Fibroblast of villous mesenchyme (primary cell): ENCODE measurements around the gene VOPP1. TPM values are rescaled to one million over a fixed set of nuclear protein-coding genes. Genes with fewer than 3 reads are reported as not detected.
A peak's percentile ranks its signal among the peaks of the same experiment; 100 is the strongest.

Experiments
- DNase-seq: peaks from one replicate; pipeline ENCODE4 v3.0.0-alpha.2; 2010; ENCODE audit warnings: low read depth
- H3K4me3 ChIP-seq: 2 replicates; pipeline ENCODE4 v1.5.1; 2011; ENCODE audit warnings: low read depth, mild to moderate bottlenecking, low read length
- CTCF ChIP-seq: IDR thresholded peaks from 2 replicates; pipeline ENCODE4 v1.5.1; 2012; ENCODE audit warnings: low read depth, mild to moderate bottlenecking, low read length; ENCODE audit not compliant: insufficient read depth
- total RNA-seq: library from RNA; depleted of rRNA; stranded (reverse); fragments of >200 nt; gene quantifications from 2 replicates; pipeline ENCODE4 v1.2.3, GENCODE V29; 2012

The VOPP1 gene
- total RNA-seq, 1 donor: 81.2 TPM

DNA sequence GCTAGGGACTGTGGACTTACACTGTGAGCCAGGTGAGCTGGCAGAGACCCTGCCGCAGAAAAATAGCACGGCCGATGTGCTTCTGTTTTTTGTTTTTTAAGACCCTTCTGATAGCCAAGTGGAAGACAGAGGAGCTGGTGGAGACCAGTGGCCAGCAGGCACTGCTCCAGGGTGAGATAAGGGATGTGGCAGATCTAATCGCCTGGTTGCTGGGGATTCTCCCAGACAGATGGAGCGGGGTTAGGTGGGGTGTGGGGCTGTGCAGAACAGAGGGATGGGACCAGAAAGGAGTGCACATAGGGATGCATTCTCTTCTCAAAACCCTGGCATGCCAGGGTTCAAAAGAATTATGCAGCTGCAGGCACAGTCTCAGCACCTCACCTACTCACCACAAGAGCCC lies 82.2 kb downstream of the VOPP1 start:
- no peak overlapping the region for H3K4me3 ChIP-seq
- no peak for TF ChIP-seq CTCF
- DNase-seq: no peak

DNA sequence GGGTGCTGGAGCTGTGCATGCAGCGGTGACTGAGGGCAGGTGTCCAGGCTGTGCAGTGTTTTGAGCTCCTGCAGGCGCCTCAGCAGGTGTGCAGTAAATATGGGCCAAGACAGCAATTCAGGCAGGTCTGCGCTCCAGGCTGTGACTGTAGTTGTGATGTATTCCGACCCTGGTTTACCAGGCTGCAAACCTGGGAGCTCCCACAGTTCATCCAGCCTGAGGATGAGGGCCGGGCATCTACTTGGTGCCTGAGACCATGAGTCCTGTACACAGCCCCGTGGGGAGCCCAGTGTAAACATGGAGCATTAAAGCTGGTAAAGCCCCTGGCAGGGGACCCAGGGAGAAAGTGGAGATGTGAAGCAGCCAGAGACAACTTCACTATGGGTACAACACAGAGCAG lies 82.8 kb downstream of the VOPP1 start:
- no peak for DNase-seq
- H3K4me3 ChIP-seq: no peak overlapping the region
- TF ChIP-seq CTCF: no peak

DNA sequence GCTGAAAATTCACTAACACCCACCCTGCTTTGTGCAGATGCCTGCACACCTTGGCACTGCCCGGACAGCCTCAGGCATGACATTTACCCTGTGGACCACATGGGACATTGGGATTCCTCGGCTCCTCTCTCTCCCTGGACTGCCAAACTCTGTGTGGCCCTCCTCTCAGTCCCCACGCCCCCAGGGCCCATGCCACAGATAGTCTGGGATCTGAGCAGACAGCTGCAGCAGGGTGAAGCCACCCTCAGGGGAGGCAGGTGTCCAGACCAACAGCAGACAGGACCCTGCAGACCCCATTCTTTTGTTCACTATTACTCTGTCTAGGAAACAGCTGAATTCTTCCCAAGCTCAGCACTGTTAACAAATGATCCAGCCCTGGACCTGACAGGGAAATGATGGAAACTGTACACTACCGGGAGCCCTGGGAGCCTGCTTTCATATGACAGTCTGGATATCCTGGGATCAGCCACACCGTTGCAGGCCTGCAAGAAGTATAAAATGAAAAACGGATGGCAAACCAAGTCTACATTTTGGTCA lies 83.4 kb downstream of the VOPP1 start:
- no peak overlapping the region for H3K4me3 ChIP-seq
- DNase-seq: no peak
- TF ChIP-seq CTCF: no peak

DNA sequence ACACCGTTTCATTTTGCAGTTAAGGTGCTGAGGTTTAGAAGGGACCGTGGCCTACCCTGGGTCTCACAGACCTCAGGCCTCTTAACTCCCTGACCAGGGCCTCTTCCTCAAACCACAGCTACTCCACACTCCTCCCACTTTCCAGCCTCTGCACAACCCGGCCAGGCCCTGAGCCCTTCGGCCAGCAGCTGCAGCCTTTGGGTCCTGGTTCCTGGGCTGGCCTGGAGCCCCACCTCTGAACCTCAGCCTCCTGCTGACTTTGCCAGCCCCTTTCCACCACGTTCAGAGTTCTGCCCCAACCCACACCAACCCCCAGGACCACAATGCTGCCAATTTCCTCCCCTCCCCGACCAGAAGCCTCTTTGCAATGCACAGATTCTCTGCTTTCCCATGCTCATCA lies 84.1 kb downstream of the VOPP1 start:
- H3K4me3 ChIP-seq: no peak overlapping the region
- no peak for TF ChIP-seq CTCF
- no peak for DNase-seq

GRCh38 chr7:55486991-55487390 lies 85.3 kb downstream of the VOPP1 start:
- DNase-seq: peak; percentile 94
- no peak for TF ChIP-seq CTCF
- H3K4me3 ChIP-seq: no peak overlapping the region

GRCh38 chr7:55486192-55486590 lies 86.1 kb downstream of the VOPP1 start:
- DNase-seq: peak; percentile 70
- TF ChIP-seq CTCF: no peak

DNA sequence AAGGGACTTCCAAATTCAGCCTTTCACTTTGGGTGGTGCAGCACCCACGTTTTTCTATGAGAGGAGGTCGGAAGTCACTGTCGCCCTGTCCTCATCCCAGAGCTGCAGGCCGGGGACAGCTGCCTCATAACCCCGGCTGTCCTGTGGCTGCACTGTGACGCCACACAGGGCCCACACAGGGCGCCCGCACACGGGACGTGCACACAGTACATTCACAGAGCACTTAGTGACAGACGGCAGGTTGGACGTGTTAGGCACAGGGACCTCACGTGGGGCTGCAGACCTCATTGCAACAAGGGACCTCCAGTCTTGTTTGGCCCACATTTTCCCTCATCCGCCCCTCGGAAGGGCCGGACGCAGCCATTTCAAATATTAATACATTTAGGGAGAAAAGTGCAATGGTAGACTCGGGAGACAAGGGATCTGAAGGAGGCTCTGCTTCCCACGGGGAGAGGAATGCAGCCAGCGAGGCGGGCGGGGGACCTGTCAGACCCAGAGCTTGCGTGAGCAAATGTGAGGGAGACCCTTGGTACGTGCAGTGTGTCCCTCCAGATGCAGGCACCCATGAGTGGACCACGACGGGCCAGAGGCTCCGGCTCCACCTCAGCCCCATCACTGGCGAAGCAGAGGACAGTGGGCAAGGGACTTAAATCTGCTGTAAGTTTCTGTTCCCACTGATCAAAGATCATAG lies 86.7 kb downstream of the VOPP1 start:
- no peak for DNase-seq
- no peak for TF ChIP-seq CTCF
- H3K4me3 ChIP-seq: no peak overlapping the region

More at GRCh38 chr7:55486192-55486590, 86.1 kb downstream of the VOPP1 start:
- no peak overlapping the region for H3K4me3 ChIP-seq
